Embryonic facial prominence (tissue), 1 donor: ENCODE measurements around the gene SNPH.
"Not testable (repeated sequence)": the region's sequence is repeated elsewhere in the genome, so short reads cannot be mapped to it uniquely, and the experiment has no call there.

ENCODE experiments used
- DNase-seq: peaks from one replicate; pipeline ENCODE4 v3.0.0-alpha.2; 2016; ENCODE audit errors: extremely low spot score

Gene SNPH

DNA sequence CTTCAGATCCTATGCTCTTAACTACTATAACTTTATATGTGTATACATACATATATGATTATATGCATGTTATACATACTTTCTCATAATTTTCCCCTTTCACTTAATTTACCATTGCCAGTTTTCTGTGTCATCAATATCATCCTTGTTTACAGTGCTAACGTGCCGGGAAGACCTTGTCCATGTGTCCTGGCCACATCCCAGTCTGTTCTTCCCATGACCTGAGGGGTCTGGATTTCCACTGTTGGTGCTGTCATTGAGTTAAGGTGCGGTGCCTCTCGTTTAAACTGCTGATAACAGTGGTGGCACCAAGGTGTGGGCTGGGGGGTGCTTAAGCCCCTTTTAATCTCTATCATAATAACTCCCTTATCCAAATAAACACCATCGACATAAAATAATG lies 71.3 kb downstream of the SNPH start:
- no peak for DNase-seq

DNA sequence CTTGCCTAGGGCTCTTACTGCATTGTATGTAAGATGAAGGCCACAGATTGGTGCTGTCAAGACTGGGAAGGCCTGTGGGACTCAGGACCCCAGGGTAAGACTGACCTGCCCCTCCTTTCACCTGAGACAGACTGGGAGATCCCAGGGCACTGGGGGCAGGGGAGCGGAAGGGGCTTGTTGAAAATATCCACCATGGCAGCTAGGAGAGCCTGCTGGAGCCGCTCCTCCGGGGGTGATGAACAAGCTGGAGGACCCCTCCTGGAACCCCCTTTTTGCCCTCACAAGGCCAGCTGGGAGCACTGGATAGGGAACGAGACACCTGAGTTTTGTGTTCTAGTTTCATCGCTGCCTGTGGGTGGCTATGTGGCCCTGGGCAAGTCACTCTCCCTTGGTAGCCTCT lies 72.0 kb downstream of the SNPH start:
- DNase-seq: no peak

DNA sequence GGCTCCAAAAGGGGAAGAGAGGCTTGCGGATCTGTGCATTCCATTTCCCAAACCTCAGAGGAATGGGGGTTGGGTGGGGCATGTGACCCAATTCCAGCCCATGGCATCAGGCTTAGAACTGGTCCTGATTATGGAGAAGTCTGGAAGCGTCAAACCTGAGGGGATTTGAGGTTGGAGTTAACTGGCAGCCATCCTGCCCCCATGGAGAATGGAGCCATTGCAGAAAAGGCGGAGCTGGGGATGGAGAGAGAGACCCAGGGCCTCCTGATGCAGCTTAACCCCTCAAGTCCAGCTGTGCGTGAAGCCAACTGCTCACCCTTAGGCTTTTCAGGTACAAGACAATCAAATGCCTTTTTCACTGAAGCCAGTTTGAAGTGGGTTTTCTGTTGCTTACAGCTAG lies 72.7 kb downstream of the SNPH start:
- no peak for DNase-seq

DNA sequence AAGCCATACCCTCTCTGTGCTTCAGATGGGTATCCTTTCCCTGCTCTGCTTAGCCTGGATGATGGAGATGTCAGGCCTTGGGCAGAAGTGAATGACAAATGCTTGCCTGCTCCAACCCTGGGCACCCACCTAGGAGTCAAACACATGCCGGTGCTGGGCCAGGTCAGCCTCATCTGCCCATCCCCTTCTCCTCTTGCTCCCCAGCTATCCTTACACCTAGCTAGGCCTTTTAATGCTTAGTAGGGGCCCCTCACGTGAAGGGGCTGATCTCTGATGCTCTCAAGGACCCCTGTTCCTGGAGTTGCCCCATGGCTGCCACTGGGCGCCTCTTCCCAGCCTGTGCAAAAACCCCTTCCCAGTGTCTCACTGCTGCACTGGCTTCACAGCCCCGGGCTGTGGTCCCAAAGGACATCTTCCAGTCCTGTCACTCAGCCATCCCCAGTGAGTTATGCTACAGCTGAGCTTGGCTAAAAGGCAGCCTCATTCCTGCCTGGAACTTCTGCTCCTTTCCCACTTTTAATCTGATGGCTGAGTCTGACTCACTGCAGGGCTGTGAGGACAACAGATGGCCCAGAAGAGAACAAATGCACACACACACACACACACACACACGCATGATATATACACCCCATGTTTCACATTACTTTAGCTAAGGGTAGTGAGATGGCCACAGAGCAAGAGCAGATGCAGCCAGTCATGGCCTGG lies 75.6 kb downstream of the SNPH start:
- no peak for DNase-seq

DNA sequence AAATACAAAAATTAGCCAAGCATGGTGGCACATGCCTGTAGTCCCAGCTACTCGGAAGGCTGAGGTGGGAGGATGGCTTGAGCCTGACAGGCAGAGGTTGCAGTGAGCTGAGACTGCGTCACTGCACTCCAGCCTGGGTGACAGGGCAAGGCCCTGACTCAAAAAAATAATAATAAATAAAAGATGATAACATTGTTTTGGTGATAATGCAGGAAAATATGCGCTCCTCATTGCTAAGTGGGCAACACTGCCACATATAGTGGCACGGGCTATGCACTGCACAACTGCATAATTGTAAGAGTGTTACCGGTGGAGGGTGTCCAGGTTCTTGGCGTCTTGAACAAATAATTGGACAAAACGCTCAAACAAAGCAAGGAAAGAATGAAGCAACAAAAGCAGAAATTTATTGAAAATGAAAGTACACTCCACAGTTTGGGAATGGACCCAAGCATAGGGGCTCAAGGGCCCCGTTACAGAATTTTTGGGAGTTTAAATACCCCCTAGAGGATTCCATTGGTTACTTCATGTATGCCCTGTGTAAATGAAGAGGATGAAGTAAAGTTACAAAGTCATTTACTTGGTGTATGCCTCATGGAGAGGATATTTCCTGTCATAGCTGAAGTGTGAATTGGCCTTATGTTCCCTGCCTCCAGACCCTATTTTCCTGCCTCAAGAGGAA lies 77.5 kb downstream of the SNPH start:
- not testable (repeated sequence) for DNase-seq

DNA sequence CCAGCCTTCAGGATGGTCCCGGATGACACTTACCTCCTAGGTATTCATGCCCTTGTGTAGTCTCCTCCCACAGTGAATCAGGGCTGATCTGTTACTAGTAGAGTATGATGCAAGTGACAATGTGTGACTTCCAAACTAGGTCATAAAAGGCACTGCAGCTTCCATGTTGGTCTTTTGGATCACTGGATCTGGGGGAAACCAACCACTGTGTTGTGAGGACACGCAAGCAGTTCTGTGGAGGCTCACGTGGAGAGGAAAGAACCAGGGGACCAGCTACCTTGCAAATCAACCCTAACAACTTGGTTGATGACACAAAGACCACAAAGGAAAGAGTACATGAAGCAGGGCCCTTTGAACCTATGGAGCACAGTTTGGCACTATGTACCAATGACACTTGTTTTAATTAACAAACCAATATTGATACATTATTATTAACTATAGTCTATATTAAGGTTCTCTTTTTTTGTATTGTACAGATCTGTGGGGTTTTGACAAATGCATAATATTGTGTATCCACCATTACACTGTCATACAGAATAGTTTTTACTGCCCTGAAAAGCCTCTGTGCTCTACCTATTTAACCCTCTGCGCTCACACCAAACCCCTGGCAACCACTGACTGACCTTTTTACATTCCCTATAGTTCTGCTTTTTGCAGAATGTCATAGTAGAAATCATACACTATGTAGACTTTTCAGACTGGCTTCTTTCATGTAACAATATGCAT lies 79.1 kb downstream of the SNPH start:
- DNase-seq: no peak

DNA sequence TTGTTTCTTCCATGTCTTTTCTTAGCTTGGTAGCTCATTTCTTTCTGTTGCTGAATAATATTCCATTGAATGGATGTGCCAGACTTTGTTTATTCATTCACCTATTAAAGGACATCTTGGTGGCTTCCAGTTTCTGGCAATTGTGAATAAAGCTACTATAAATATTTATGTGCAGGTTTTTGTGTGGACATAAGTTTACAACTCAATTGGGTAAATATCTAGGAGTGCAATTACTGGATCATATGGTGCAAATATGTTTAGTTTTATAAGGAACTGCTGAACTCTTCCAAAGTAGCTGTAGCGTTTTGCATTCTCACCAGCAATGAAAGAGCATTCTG lies 79.6 kb downstream of the SNPH start:
- DNase-seq: no peak

DNA sequence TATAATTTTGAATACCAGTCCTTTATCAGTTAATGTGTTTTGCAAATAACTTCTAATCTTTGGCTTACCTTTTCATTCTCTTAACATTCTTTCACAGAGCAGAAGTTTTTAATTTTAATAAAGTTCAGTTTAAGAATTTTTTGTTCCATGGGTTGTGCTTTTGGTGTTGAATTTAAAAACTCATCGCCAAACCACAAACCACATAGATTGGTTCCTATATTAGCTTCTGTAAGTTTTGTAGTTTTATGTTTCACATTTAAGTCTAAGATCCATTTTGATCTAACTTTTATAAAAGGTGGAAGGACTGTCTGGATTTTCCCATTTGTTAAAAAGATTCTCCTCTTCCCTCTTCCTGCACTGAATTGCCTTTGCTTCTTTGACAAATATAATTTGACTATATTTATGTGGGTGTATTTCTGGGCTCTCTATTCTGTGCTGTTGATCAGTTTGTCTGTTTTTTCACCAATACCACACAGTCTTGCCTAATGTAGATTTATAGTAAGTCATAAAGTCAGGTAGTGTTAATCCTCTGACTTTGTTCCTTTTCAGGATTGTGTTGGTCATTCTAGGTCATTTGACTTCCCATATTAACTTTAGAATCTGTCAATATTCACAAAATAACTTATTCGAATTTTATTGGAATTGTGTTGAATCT lies 80.3 kb downstream of the SNPH start:
- no peak for DNase-seq

DNA sequence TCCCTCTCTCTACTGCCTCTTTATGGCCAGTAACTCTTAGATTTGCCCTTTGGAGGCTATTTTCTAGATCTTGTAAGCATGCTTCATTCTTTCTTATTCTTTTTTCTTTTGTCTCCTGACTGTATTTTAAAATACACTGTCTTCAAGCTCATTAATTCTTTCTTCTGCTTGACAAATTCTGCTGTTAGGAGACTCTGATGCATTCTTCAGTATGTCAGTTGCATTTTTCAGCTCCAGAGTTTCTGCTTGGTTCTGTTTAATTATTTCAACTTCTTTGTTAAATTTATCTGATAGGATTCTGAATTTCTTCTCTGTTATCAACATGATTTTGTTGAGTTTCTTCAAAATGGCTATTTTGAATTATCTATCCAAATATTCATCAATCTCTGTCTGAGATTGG lies 87.9 kb downstream of the SNPH start:
- no peak for DNase-seq

DNA sequence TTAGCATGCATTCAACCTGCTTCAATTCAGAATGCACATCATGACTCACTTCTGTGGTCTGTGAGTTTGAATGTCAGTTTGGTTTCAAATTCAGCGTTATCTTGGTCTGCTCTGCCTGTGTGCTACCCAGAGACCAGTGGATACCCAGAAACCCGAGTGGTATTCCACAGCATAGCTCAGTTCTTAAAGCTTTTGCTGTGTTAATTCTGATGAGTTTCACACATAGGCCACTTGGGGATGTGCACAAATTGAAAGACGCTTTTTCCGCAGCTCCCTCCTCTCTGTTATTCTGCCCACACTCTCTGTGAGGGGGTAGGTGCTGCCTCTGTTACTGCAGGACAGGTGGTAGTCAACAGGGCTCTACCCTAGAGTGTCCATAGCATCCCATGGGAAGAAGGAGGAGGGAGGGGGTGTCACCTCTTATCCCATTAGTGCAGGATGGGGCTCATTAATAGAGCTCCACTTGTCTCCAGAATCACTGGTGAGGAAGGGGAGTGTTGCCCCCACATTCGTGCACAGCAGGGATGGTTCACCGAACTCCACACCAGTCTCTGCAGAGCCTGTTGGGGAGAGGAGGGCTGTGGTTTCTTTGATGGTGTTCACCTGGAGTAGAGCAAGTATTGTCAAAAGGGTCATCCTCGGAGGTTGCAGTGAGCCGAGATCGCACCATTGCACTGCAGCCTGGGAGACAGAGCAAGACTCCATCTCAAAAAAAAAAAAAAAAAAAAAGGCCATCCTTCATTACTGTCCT lies 92.0 kb downstream of the SNPH start:
- DNase-seq: no peak
